Panc1 (cell line): ENCODE data around the gene CFAP57. TPM values are rescaled to one million over a fixed set of nuclear protein-coding genes. Genes with fewer than 3 reads are reported as not detected.

Source experiments
- ATAC-seq: fragments of 200-7000 bp; cut with Tn5 transposase; 2 replicates; pipeline ENCODE4 v1.9.1; 2020; ENCODE audit warnings: mild to moderate bottlenecking, moderate library complexity
- BruUV-seq: library from RNA; stranded (reverse); fragments of 400-500 nt; replicated peaks from 2 replicates; lab custom pipeline; 2021; lab: Mats Ljungman, UMichigan
- CTCF ChIA-PET: fragments of 300-600 bp; sonication (Branson Sonifier 250); formaldehyde crosslinking; loops from one replicate; lab custom pipeline; 2022; ENCODE audit warnings: antibody characterized with exemption; lab: Charles Lee
- POLR2A ChIA-PET: fragments of 300-600 bp; sonication (Branson Sonifier 250); formaldehyde crosslinking; loops from one replicate; lab custom pipeline; 2022; ENCODE audit warnings: antibody characterized with exemption; lab: Charles Lee
- DNase-seq: peaks from one replicate; pipeline ENCODE4 v3.0.0-alpha.2; 2010; ENCODE audit warnings: low read depth, low spot score
- H3K27ac ChIP-seq: 2 replicates; pipeline ENCODE4 v1.5.1; 2011; ENCODE audit warnings: mild to moderate bottlenecking, low read length, inconsistent platforms
- H3K27me3 ChIP-seq: fragments of 200-500 bp; sonication (Bioruptor generic); 2 replicates; pipeline ENCODE4 v1.6.0; 2014; ENCODE audit warnings: low read length, inconsistent platforms; ENCODE audit not compliant: control insufficient read depth, insufficient read depth
- H3K36me3 ChIP-seq: fragments of 200-500 bp; sonication (Bioruptor generic); 2 replicates; pipeline ENCODE4 v1.5.1; 2014; ENCODE audit warnings: inconsistent platforms, mild to moderate bottlenecking, low read length, moderate library complexity; ENCODE audit not compliant: control insufficient read depth, insufficient read depth
- H3K4me1 ChIP-seq: 2 replicates; pipeline ENCODE4 v1.5.1; 2011; ENCODE audit warnings: inconsistent platforms, mild to moderate bottlenecking, low read length, moderate library complexity; ENCODE audit not compliant: control insufficient read depth, insufficient read depth
- H3K4me3 ChIP-seq, 2 experiments: 2 replicates each; pipeline ENCODE4 v1.5.1; 2011 to 2012; ENCODE audit warnings: low read depth in 2 of 2, low read length in 2 of 2, mild to moderate bottlenecking in 2 of 2, inconsistent platforms in 1 of 2, moderate library complexity in 1 of 2
- H3K9me3 ChIP-seq: fragments of 200-500 bp; sonication (Bioruptor generic); 2 replicates; pipeline ENCODE4 v1.5.1; 2014; ENCODE audit warnings: low read depth, mild to moderate bottlenecking, inconsistent platforms, low read length, moderate library complexity; ENCODE audit not compliant: control insufficient read depth, insufficient read depth
- POLR2AphosphoS5 ChIP-seq: IDR thresholded peaks from 2 replicates; pipeline ENCODE4 v1.6.1; 2012; ENCODE audit warnings: mild to moderate bottlenecking, low read depth, low read length, moderate library complexity
- SIN3A ChIP-seq: IDR thresholded peaks from 2 replicates; pipeline ENCODE4 v1.6.1; 2012; ENCODE audit warnings: low read depth, mild to moderate bottlenecking, low read length, moderate library complexity, borderline replicate concordance; ENCODE audit not compliant: insufficient read depth
- TCF7L2 ChIP-seq: IDR thresholded peaks from 2 replicates; pipeline ENCODE4 v1.6.1; 2011; ENCODE audit warnings: mild to moderate bottlenecking, low read depth, low read length, inconsistent platforms
- in situ Hi-C: cut with HindIII; loops from 2 replicates; pipeline ENCODE4 v1.10.0; 2016; ENCODE audit warnings: low sequenced_read_pairs, low pct_unique_long_range_greater_than_20kb
- intact Hi-C: fragments of 100-400 bp; cut with micrococcal nuclease; formaldehyde crosslinking; loops from one replicate; pipeline ENCODE4 v1.10.0; 2022; ENCODE audit not compliant: unreplicated experiment
- total RNA-seq: library from RNA; stranded (reverse); gene quantifications from one replicate; pipeline ENCODE4 v1.2.1, GENCODE V29; 2021; ENCODE audit not compliant: unreplicated experiment
- TF ChIP-seq, protein P1 (sequence below): fragments of 450-650 bp; IDR thresholded peaks from 2 replicates; pipeline ENCODE4 v1.5.1; 2017; ENCODE audit warnings: mild to moderate bottlenecking
- TF ChIP-seq, protein P2 (sequence below), 2 experiments: IDR thresholded peaks; 2 replicates each; pipeline ENCODE4 v1.6.1; 2011 to 2012; ENCODE audit warnings: low read depth in 2 of 2, control low read depth in 1 of 2, low read length in 1 of 2, mild to moderate bottlenecking in 1 of 2, moderate library complexity in 1 of 2; ENCODE audit not compliant: insufficient read depth in 1 of 2

Gene CFAP57
- total RNA-seq, 1 experiment from 2014 or later = 0.69 TPM

DNA sequence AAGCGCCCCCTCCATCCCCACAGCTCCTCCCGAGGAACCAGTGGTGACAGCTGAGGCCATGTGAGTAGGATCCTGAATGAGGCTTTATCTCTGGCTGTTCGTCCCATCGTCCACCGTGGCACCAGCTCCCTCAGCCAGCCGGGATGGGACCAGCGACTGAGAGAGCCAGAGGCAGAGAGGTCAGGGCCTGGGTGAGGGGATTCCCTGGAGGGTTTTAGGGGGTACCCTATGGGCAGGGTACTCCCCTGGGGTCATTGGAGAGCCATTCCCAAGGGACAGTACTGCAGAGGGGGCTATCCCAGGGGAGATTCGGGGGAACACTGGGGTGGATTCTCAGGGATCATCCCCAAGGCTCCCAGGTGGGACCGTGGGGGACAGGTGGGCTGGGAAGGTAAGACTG is 100.0 kb downstream of the CFAP57 start:
- DNase-seq (no peak), ATAC-seq (no peak)
- ChIA-PET CTCF (no interaction called here), POLR2A (no interaction called here)
- no peaks in the 10 kb centered on the region for H3K9me3 ChIP-seq
- H3K36me3 ChIP-seq = no peaks in the 10 kb centered on the region
- H3K27me3 ChIP-seq = no peaks in the 10 kb centered on the region
- no peak overlapping the region for H3K27ac ChIP-seq
- H3K4me3 ChIP-seq = no peak overlapping the region
- BruUV-seq = no TSS peak
- no peaks in the 10 kb centered on the region for H3K4me1 ChIP-seq
- intact Hi-C loops (no loop called here), in situ Hi-C loops (no loop called here)
- no peak for TF ChIP-seq TCF7L2
- no peak for TF ChIP-seq SIN3A
- TF ChIP-seq, protein P1, sequence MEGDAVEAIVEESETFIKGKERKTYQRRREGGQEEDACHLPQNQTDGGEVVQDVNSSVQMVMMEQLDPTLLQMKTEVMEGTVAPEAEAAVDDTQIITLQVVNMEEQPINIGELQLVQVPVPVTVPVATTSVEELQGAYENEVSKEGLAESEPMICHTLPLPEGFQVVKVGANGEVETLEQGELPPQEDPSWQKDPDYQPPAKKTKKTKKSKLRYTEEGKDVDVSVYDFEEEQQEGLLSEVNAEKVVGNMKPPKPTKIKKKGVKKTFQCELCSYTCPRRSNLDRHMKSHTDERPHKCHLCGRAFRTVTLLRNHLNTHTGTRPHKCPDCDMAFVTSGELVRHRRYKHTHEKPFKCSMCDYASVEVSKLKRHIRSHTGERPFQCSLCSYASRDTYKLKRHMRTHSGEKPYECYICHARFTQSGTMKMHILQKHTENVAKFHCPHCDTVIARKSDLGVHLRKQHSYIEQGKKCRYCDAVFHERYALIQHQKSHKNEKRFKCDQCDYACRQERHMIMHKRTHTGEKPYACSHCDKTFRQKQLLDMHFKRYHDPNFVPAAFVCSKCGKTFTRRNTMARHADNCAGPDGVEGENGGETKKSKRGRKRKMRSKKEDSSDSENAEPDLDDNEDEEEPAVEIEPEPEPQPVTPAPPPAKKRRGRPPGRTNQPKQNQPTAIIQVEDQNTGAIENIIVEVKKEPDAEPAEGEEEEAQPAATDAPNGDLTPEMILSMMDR = no peak
- TF ChIP-seq, protein P2, sequence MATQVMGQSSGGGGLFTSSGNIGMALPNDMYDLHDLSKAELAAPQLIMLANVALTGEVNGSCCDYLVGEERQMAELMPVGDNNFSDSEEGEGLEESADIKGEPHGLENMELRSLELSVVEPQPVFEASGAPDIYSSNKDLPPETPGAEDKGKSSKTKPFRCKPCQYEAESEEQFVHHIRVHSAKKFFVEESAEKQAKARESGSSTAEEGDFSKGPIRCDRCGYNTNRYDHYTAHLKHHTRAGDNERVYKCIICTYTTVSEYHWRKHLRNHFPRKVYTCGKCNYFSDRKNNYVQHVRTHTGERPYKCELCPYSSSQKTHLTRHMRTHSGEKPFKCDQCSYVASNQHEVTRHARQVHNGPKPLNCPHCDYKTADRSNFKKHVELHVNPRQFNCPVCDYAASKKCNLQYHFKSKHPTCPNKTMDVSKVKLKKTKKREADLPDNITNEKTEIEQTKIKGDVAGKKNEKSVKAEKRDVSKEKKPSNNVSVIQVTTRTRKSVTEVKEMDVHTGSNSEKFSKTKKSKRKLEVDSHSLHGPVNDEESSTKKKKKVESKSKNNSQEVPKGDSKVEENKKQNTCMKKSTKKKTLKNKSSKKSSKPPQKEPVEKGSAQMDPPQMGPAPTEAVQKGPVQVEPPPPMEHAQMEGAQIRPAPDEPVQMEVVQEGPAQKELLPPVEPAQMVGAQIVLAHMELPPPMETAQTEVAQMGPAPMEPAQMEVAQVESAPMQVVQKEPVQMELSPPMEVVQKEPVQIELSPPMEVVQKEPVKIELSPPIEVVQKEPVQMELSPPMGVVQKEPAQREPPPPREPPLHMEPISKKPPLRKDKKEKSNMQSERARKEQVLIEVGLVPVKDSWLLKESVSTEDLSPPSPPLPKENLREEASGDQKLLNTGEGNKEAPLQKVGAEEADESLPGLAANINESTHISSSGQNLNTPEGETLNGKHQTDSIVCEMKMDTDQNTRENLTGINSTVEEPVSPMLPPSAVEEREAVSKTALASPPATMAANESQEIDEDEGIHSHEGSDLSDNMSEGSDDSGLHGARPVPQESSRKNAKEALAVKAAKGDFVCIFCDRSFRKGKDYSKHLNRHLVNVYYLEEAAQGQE (IDR thresholded peaks at IDR 0.05; ENCODE audit: insufficient read depth in 1 of 2, low read depth in 2 of 2, low read length in 1 of 2) = no peak
- TF ChIP-seq POLR2AphosphoS5 = no peak

DNA sequence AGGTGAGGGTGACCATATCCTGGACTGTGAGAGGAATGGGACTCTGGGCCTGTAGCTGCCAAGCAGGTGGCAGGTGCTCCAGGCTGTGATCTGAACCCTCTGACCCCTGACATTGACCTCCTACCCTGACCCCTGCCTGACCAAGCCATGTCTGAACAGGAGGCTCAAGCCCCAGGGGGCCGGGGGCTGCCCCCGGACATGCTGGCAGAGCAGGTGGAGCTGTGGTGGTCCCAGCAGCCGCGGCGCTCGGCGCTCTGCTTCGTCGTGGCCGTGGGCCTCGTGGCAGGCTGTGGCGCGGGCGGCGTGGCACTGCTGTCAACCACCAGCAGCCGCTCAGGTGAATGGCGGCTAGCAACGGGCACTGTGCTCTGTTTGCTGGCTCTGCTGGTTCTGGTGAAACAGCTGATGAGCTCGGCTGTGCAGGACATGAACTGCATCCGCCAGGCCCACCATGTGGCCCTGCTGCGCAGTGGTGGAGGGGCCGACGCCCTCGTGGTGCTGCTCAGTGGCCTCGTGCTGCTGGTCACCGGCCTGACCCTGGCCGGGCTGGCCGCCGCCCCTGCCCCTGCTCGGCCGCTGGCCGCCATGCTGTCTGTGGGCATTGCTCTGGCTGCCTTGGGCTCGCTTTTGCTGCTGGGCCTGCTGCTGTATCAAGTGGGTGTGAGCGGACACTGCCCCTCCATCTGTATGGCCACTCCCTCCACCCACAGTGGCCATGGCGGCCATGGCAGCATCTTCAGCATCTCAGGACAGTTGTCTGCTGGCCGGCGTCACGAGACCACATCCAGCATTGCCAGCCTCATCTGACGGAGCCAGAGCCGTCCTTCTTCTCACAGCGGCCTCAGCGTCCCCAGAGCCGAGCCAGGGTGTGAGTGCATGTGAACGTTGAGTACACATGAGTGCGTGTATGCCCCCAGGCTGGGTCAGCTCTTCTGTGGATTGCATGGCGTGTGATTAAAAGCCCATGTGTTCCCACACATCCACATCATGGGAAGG is 100.7 kb downstream of the CFAP57 start:
- intact Hi-C loops = no loop called here
- no peaks in the 10 kb centered on the region for H3K27me3 ChIP-seq
- CTCF ChIA-PET = no interaction called here
- in situ Hi-C loops = no loop called here
- no peaks in the 10 kb centered on the region for H3K4me1 ChIP-seq
- H3K27ac ChIP-seq = no peak overlapping the region
- DNase-seq (no peak), ATAC-seq (no peak)
- TF ChIP-seq, protein P2 (IDR thresholded peaks at IDR 0.05; ENCODE audit: insufficient read depth in 1 of 2, low read depth in 2 of 2, low read length in 1 of 2) = no peak
- TF ChIP-seq POLR2AphosphoS5 (no peak), TCF7L2 (no peak), SIN3A (no peak)
- TF ChIP-seq, protein P1 = no peak
- no peaks in the 10 kb centered on the region for H3K9me3 ChIP-seq
- no TSS peak for BruUV-seq
- H3K36me3 ChIP-seq = no peaks in the 10 kb centered on the region
- POLR2A ChIA-PET = no interaction called here
- no peak overlapping the region for H3K4me3 ChIP-seq
